CD14-positive monocyte (primary cell): ENCODE measurements around the gene AKAP9. TPM values are rescaled to one million over a fixed set of nuclear protein-coding genes. Genes with fewer than 3 reads are reported as not detected.
"Not testable (repeated sequence)": the region's sequence is repeated elsewhere in the genome, so short reads cannot be mapped to it uniquely, and the experiment has no call there.

ENCODE experiments used
- DNase-seq, 3 donors: peaks; one replicate each; pipeline ENCODE4 v3.0.0-alpha.2; 2011 to 2022
- H2AFZ ChIP-seq: 2 replicates; pipeline ENCODE4 v1.6.0; 2012; ENCODE audit warnings: mild to moderate bottlenecking, low read depth, low read length, inconsistent platforms; ENCODE audit not compliant: insufficient read depth, poor library complexity, severe bottlenecking
- H3K27ac ChIP-seq, 2 donors: 1 replicate in 1 of 2; 2 replicates in 1 of 2; pipeline ENCODE4 v1.5.1; 2012 to 2013; ENCODE audit warnings: low read length in 2 of 2, control low read depth in 1 of 2, inconsistent platforms in 1 of 2, low read depth in 1 of 2, mild to moderate bottlenecking in 1 of 2
- H3K27me3 ChIP-seq, 2 donors: one replicate each; pipeline versions ENCODE4 v1.6.0 to v1.6.1; 2011 to 2013; ENCODE audit warnings: low read length in 2 of 2; ENCODE audit not compliant: control insufficient read depth in 2 of 2, insufficient read depth in 2 of 2
- H3K36me3 ChIP-seq, 2 donors: replicated peaks in 1 of 2; 1 replicate in 1 of 2; 2 replicates in 1 of 2; pipeline versions ENCODE4 v1.5.1 to v1.6.1; 2012 to 2013; ENCODE audit warnings: low read length in 2 of 2, control low read depth in 1 of 2, inconsistent platforms in 1 of 2, mild to moderate bottlenecking in 1 of 2; ENCODE audit not compliant: insufficient read depth in 2 of 2, control insufficient read depth in 1 of 2
- H3K4me1 ChIP-seq, 2 donors: 1 replicate in 1 of 2; 2 replicates in 1 of 2; pipeline versions ENCODE4 v1.5.1 to v1.6.1; 2012 to 2013; ENCODE audit warnings: low read length in 2 of 2, control low read depth in 1 of 2, inconsistent platforms in 1 of 2, mild to moderate bottlenecking in 1 of 2, moderate library complexity in 1 of 2; ENCODE audit not compliant: insufficient read depth in 2 of 2, control insufficient read depth in 1 of 2
- H3K4me2 ChIP-seq: replicated peaks from 2 replicates; pipeline ENCODE3; 2012; ENCODE audit warnings: low read length, moderate library complexity, mild to moderate bottlenecking; ENCODE audit not compliant: poor library complexity, severe bottlenecking; ENCODE audit errors: extremely low read depth
- H3K4me3 ChIP-seq, 3 experiments: fragments of 200-600 bp in 1 of 3; sonication (generic) in 1 of 3; replicated peaks in 1 of 3; 1 replicate in 2 of 3; 2 replicates in 1 of 3; pipeline ENCODE4 v1.5.1; 2011 to 2013; ENCODE audit warnings: low read length in 3 of 3, mild to moderate bottlenecking in 3 of 3, control low read depth in 2 of 3, low read depth in 2 of 3, inconsistent platforms in 1 of 3, moderate library complexity in 1 of 3
- H3K79me2 ChIP-seq: 2 replicates; pipeline ENCODE4 v1.6.0; 2012; ENCODE audit warnings: mild to moderate bottlenecking, control low read depth, inconsistent platforms, low read length, moderate library complexity; ENCODE audit not compliant: insufficient read depth
- H3K9ac ChIP-seq: 2 replicates; pipeline ENCODE4 v1.6.0; 2017; ENCODE audit warnings: low read length, mild to moderate bottlenecking; ENCODE audit not compliant: insufficient read depth, poor library complexity, severe bottlenecking
- H3K9me3 ChIP-seq, 2 donors: replicated peaks in 1 of 2; 1 replicate in 1 of 2; 2 replicates in 1 of 2; pipeline versions ENCODE4 v1.5.1 to v1.6.1; 2012 to 2013; ENCODE audit warnings: low read length in 2 of 2, control low read depth in 1 of 2; ENCODE audit not compliant: control insufficient read depth in 1 of 2, insufficient read depth in 1 of 2
- H4K20me1 ChIP-seq: 2 replicates; pipeline ENCODE4 v1.6.0; 2012; ENCODE audit warnings: mild to moderate bottlenecking, low read length, control low read depth, moderate library complexity; ENCODE audit not compliant: insufficient read depth
- H3K27ac Mint-ChIP-seq, 7 donors: one replicate each; pipeline ENCODE4 v1.8.0; 2020; ENCODE audit warnings: mild to moderate bottlenecking in 7 of 7, mixed read lengths in 7 of 7, moderate library complexity in 6 of 7, inconsistent platforms in 2 of 7
- H3K27me3 Mint-ChIP-seq, 3 donors: one replicate each; pipeline ENCODE4 v1.8.0; 2021 to 2022; ENCODE audit warnings: low read depth in 3 of 3, mild to moderate bottlenecking in 3 of 3, mixed read lengths in 3 of 3, moderate library complexity in 3 of 3, inconsistent platforms in 1 of 3
- H3K36me3 Mint-ChIP-seq, 2 donors: one replicate each; pipeline ENCODE4 v1.8.0; 2020; ENCODE audit warnings: mixed read lengths in 2 of 2, inconsistent platforms in 1 of 2, mild to moderate bottlenecking in 1 of 2
- H3K4me1 Mint-ChIP-seq: one replicate; pipeline ENCODE4 v1.8.0; 2020; ENCODE audit warnings: mild to moderate bottlenecking, mixed read lengths
- H3K4me3 Mint-ChIP-seq, 2 donors: one replicate each; pipeline ENCODE4 v1.8.0; 2020; ENCODE audit warnings: mild to moderate bottlenecking in 2 of 2, mixed read lengths in 2 of 2, moderate library complexity in 1 of 2
- H3K9me3 Mint-ChIP-seq, 7 donors: one replicate each; pipeline ENCODE4 v1.8.0; 2020 to 2022; ENCODE audit warnings: mixed read lengths in 7 of 7, mild to moderate bottlenecking in 6 of 7, moderate library complexity in 6 of 7, inconsistent platforms in 2 of 7
- WGBS: methylation state at CpG from one replicate; pipeline ENCODE4 v1.1.5; 2013; ENCODE audit warnings: missing lambda C conversion rate; ENCODE audit not compliant: insufficient coverage; 5-methylcytosine and 5-hydroxymethylcytosine counted together
- intact Hi-C, 2 donors: fragments of 100-400 bp; cut with micrococcal nuclease; formaldehyde crosslinking; loops; one replicate each; pipeline versions ENCODE4 v1.15.0 to v1.15.1; 2023
- polyA plus RNA-seq, 3 donors: library from polyadenylated mRNA; depleted of rRNA in 1 of 3; unstranded in 2 of 3; stranded (reverse) in 1 of 3; fragments of 300-500 nt in 2 of 3; fragments of >200 nt in 1 of 3; fragmentation: Illumina TruSeq in 2 of 3; gene quantifications; 1 replicate in 2 of 3; 2 replicates in 1 of 3; pipeline ENCODE4 v1.2.3, GENCODE V29; 2012 to 2021
- TF ChIP-seq, protein P1 (sequence below): fragments of 200-600 bp; IDR thresholded peaks from one replicate; pipeline ENCODE4 v1.8.0; 2022; ENCODE audit warnings: antibody characterized with exemption, mild to moderate bottlenecking

Gene AKAP9
- polyA plus RNA-seq, 3 donors = 1.5 to 23.3 (median 7.3) TPM

DNA sequence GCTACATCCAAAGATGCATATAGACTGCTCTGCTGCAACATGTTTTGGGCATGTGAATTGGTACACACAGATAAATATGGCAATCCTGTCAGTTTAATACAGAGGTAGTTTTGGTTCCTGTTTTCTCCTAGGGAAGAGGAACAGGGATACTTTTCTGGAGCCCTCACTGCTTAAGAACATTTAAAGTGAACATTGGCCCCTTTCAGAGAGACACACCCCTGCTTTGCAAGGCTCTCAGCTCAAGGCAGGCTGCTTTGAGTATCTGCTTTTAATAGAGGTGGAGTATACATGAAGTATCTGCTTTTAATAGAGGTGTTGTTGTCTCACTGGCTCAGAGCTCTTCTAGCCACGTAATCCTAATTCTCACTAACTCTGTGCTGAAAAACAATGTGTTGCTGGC lies 154.7 kb downstream of the AKAP9 start:
- H3K79me2 ChIP-seq = no peaks in the 10 kb centered on the region
- H3K36me3 Mint-ChIP-seq = peaks cover 61 to 72% of the 10 kb centered on the region in 2 donors
- TF ChIP-seq, protein P1, sequence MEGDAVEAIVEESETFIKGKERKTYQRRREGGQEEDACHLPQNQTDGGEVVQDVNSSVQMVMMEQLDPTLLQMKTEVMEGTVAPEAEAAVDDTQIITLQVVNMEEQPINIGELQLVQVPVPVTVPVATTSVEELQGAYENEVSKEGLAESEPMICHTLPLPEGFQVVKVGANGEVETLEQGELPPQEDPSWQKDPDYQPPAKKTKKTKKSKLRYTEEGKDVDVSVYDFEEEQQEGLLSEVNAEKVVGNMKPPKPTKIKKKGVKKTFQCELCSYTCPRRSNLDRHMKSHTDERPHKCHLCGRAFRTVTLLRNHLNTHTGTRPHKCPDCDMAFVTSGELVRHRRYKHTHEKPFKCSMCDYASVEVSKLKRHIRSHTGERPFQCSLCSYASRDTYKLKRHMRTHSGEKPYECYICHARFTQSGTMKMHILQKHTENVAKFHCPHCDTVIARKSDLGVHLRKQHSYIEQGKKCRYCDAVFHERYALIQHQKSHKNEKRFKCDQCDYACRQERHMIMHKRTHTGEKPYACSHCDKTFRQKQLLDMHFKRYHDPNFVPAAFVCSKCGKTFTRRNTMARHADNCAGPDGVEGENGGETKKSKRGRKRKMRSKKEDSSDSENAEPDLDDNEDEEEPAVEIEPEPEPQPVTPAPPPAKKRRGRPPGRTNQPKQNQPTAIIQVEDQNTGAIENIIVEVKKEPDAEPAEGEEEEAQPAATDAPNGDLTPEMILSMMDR = no peak

DNA sequence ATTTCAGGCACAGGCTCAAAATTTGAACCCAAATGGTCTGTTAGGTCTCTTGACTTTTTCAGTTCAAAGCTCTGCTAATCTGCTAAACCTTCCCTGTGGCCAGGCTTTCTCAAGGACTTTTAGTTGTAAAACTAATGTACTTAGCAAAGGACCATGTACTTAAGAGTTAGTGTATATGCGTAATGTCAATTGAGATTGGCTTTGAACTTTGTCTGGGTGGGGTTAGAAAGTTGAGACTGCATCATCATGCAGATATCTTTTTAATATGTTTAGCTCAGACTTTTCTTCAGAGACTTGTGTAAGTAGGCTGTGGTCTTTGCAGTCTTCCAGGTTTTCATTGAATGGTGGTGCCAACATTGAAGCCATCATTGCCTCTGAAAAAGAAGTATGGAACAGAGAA lies 159.9 kb downstream of the AKAP9 start:
- TF ChIP-seq, protein P1 = no peak
- H3K79me2 ChIP-seq = no peaks in the 10 kb centered on the region
- peaks cover 69 to 85% of the 10 kb centered on the region in 2 donors for H3K36me3 Mint-ChIP-seq

More for the DNA sequence above, 154.7 kb downstream of the AKAP9 start:
- Histone ChIP-seq H3K4me2 (no peak overlapping the region), H3K27me3 (no peaks in the 10 kb centered on the region), H4K20me1 (no peaks in the 10 kb centered on the region), H3K27ac (no peak overlapping the region), H3K36me3 (peaks cover 58 to 91% of the 10 kb centered on the region in 2 donors), H3K4me3 (no peak overlapping the region), H3K9me3 (no peaks in the 10 kb centered on the region), H3K9ac (no peak overlapping the region), H3K4me1 (no peaks in the 10 kb centered on the region), H2AFZ (no peak overlapping the region)
- no CpG with 5 or more reads among the region's 1 CpG for WGBS
- Mint-ChIP-seq H3K27me3 (no peaks in the 10 kb centered on the region), H3K9me3 (no peaks in the 10 kb centered on the region), H3K27ac (peak overlapping the region in 2 of 7 donors; percentile 26 to 37), H3K4me3 (no peak overlapping the region), H3K4me1 (peaks cover 4% of the 10 kb centered on the region)
- intact Hi-C loops = no loop called here
- peak; percentile 0 to 10 (median 2) for DNase-seq

DNA sequence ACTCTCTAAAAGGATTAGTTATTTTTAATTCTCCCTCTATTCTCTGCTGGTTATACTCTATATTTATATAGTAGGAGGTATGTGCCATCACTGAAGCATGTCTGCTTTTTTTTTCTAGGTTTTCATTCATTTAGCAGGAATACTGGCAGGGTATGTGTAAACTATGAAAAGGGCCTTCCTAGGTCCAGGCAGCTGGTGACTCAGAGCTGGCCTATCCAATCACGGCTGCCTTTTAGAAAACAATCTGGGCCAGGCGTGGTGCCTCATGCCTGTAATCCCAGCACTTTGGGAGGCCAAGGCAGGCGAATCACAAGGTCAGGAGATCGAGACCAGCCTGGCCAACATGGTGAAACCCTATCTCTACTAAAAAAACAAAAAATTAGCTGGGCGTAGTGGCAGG lies 162.2 kb downstream of the AKAP9 start:
- H3K4me1 ChIP-seq, H3K4me3 Mint-ChIP-seq, H3K27me3 Mint-ChIP-seq, H3K79me2 ChIP-seq, intact Hi-C loops, H2AFZ ChIP-seq, H3K9me3 Mint-ChIP-seq, H4K20me1 ChIP-seq, H3K4me2 ChIP-seq, H3K9me3 ChIP-seq, H3K4me1 Mint-ChIP-seq, H3K27me3 ChIP-seq, DNase-seq, H3K4me3 ChIP-seq, H3K9ac ChIP-seq, H3K27ac Mint-ChIP-seq, H3K27ac ChIP-seq: not testable (repeated sequence)
- peaks cover 65 to 80% of the 10 kb centered on the region in 2 donors for H3K36me3 Mint-ChIP-seq
- WGBS = 99% methylated on average over 4 of the region's 5 CpGs
- peaks cover 62 to 90% of the 10 kb centered on the region in 2 donors for H3K36me3 ChIP-seq

More for the DNA sequence above, 159.9 kb downstream of the AKAP9 start:
- no peak overlapping the region for H3K9ac ChIP-seq
- intact Hi-C loops = no loop called here
- H3K4me1 Mint-ChIP-seq = no peaks in the 10 kb centered on the region
- no peak overlapping the region for H3K27ac ChIP-seq
- no peak overlapping the region for H3K4me3 Mint-ChIP-seq
- H4K20me1 ChIP-seq = no peaks in the 10 kb centered on the region
- no peaks in the 10 kb centered on the region for H3K9me3 Mint-ChIP-seq
- no peak overlapping the region for H3K4me3 ChIP-seq
- peaks cover 66 to 93% of the 10 kb centered on the region in 2 donors for H3K36me3 ChIP-seq
- no peaks in the 10 kb centered on the region for H3K27me3 Mint-ChIP-seq
- H3K27me3 ChIP-seq = no peaks in the 10 kb centered on the region
- DNase-seq = no peak
- H3K9me3 ChIP-seq = no peaks in the 10 kb centered on the region
- H3K4me2 ChIP-seq = no peak overlapping the region
- H3K27ac Mint-ChIP-seq = no peak overlapping the region
- no peak overlapping the region for H2AFZ ChIP-seq
- WGBS = 100% methylated on average over 1 of the region's 1 CpG
- H3K4me1 ChIP-seq = no peaks in the 10 kb centered on the region
